ENCODE measurements around the gene ACE2.
A peak's percentile ranks its signal among the peaks of the same experiment; 100 is the strongest.

ACE2 gene

GRCh38 chrX:15598026-15598425 lies 2.7 kb downstream of the ACE2 start:
- ChIA-PET CTCF (interaction anchor here (0.6 kb wide), 1 partner anchor 33 kb away, joined by 3 read pairs; no protein-coding TSS in a partner anchor), POLR2A (no interaction called here)
- DNase-seq (ENCODE audit: extremely low spot score) = no peak
- TF ChIP-seq CTBP1 (IDR thresholded peaks at IDR 0.05; ENCODE audit: borderline replicate concordance) (no peak), ARNT (IDR thresholded peaks at IDR 0.05) (no peak), FOXA1 (IDR thresholded peaks at IDR 0.05) (no peak), LEF1 (IDR thresholded peaks at IDR 0.05; ENCODE audit: borderline replicate concordance) (no peak), PKNOX1 (IDR thresholded peaks at IDR 0.05) (no peak), NFRKB (IDR thresholded peaks at IDR 0.05) (no peak), BHLHE40 (IDR thresholded peaks at IDR 0.05; ENCODE audit: borderline replicate concordance) (no peak), SUZ12 (IDR thresholded peaks at IDR 0.05) (no peak), SP1 (IDR thresholded peaks at IDR 0.05) (no peak), ELF4 (IDR thresholded peaks at IDR 0.05) (no peak), TARDBP (IDR thresholded peaks at IDR 0.05) (no peak), L3MBTL2 (conservative IDR thresholded peaks at IDR 0.05) (no peak), FOXK2 (IDR thresholded peaks at IDR 0.05) (no peak), ZNF384 (IDR thresholded peaks at IDR 0.05) (no peak), FOXM1 (IDR thresholded peaks at IDR 0.05; ENCODE audit: borderline replicate concordance) (no peak)

- POLR2A ChIA-PET = no interaction called here
Observed at GRCh38 chrX:15594371-15594770, 6.4 kb downstream of the ACE2 start.

GRCh38 chrX:15579778-15580747 lies 20.7 kb downstream of the ACE2 start:
- CTCF ChIA-PET = no interaction called here
- POLR2A ChIA-PET = no interaction called here
- TF ChIP-seq SP1 (IDR thresholded peaks at IDR 0.05) (no peak), FOXA1 (IDR thresholded peaks at IDR 0.05) (no peak), NFRKB (IDR thresholded peaks at IDR 0.05) (no peak), ARNT (IDR thresholded peaks at IDR 0.05) (no peak), PKNOX1 (IDR thresholded peaks at IDR 0.05) (no peak), FOXK2 (IDR thresholded peaks at IDR 0.05) (no peak), ZNF384 (IDR thresholded peaks at IDR 0.05) (no peak), ELF4 (IDR thresholded peaks at IDR 0.05) (no peak), CTBP1 (IDR thresholded peaks at IDR 0.05; ENCODE audit: borderline replicate concordance) (no peak), SUZ12 (IDR thresholded peaks at IDR 0.05) (no peak), HDGF (IDR thresholded peaks at IDR 0.05; ENCODE audit: borderline replicate concordance) (no peak), FOXM1 (IDR thresholded peaks at IDR 0.05; ENCODE audit: borderline replicate concordance) (no peak), L3MBTL2 (conservative IDR thresholded peaks at IDR 0.05) (no peak), BHLHE40 (IDR thresholded peaks at IDR 0.05; ENCODE audit: borderline replicate concordance) (no peak), LEF1 (IDR thresholded peaks at IDR 0.05; ENCODE audit: borderline replicate concordance) (no peak), TARDBP (IDR thresholded peaks at IDR 0.05) (no peak)
- DNase-seq (ENCODE audit: extremely low spot score) = no peak

More at GRCh38 chrX:15594371-15594770, 6.4 kb downstream of the ACE2 start:
- TF ChIP-seq SUZ12 (IDR thresholded peaks at IDR 0.05) = no peak
- no peak for TF ChIP-seq CTBP1 (IDR thresholded peaks at IDR 0.05; ENCODE audit: borderline replicate concordance)
- TF ChIP-seq ZNF384 (IDR thresholded peaks at IDR 0.05) = no peak
- TF ChIP-seq LEF1 (IDR thresholded peaks at IDR 0.05; ENCODE audit: borderline replicate concordance) = no peak
- no peak for TF ChIP-seq ELF4 (IDR thresholded peaks at IDR 0.05)
- TF ChIP-seq FOXA1 (IDR thresholded peaks at IDR 0.05) = no peak
- no peak for TF ChIP-seq FOXK2 (IDR thresholded peaks at IDR 0.05)
- TF ChIP-seq L3MBTL2 (conservative IDR thresholded peaks at IDR 0.05) = no peak
- TF ChIP-seq TARDBP (IDR thresholded peaks at IDR 0.05) = no peak
- TF ChIP-seq PKNOX1 (IDR thresholded peaks at IDR 0.05) = no peak
- no peak for TF ChIP-seq FOXM1 (IDR thresholded peaks at IDR 0.05; ENCODE audit: borderline replicate concordance)
- no peak for TF ChIP-seq HDGF (IDR thresholded peaks at IDR 0.05; ENCODE audit: borderline replicate concordance)
- DNase-seq (ENCODE audit: extremely low spot score) = peak; percentile 22
- CTCF ChIA-PET = no interaction called here

- ChIA-PET CTCF (no interaction called here), POLR2A (no interaction called here)
Observed at GRCh38 chrX:15576019-15576418, 24.7 kb downstream of the ACE2 start.

GRCh38 chrX:15574017-15574416 lies 26.7 kb downstream of the ACE2 start:
- DNase-seq (ENCODE audit: extremely low spot score) = no peak
- POLR2A ChIA-PET = no interaction called here
- CTCF ChIA-PET = no interaction called here
- no peak for TF ChIP-seq ZNF384 (IDR thresholded peaks at IDR 0.05)

More at GRCh38 chrX:15576019-15576418, 24.7 kb downstream of the ACE2 start:
- DNase-seq (ENCODE audit: extremely low spot score) = peak; percentile 11
- TF ChIP-seq NFRKB (IDR thresholded peaks at IDR 0.05) (no peak), PKNOX1 (IDR thresholded peaks at IDR 0.05) (peak; percentile 58; the same call in 1 of the 2 replicates), LEF1 (IDR thresholded peaks at IDR 0.05; ENCODE audit: borderline replicate concordance) (no peak)

- no peak for TF ChIP-seq NFRKB (IDR thresholded peaks at IDR 0.05)
- no peak for TF ChIP-seq BHLHE40 (IDR thresholded peaks at IDR 0.05; ENCODE audit: borderline replicate concordance)
- no peak for TF ChIP-seq ZNF384 (IDR thresholded peaks at IDR 0.05)
- TF ChIP-seq PKNOX1 (IDR thresholded peaks at IDR 0.05) = no peak
- TF ChIP-seq SP1 (IDR thresholded peaks at IDR 0.05) = no peak
- no peak for TF ChIP-seq HDGF (IDR thresholded peaks at IDR 0.05; ENCODE audit: borderline replicate concordance)
- TF ChIP-seq ARNT (IDR thresholded peaks at IDR 0.05) = no peak
- TF ChIP-seq FOXK2 (IDR thresholded peaks at IDR 0.05) = no peak
- no peak for TF ChIP-seq FOXA1 (IDR thresholded peaks at IDR 0.05)
- TF ChIP-seq ELF4 (IDR thresholded peaks at IDR 0.05) = no peak
- no peak for TF ChIP-seq LEF1 (IDR thresholded peaks at IDR 0.05; ENCODE audit: borderline replicate concordance)
- TF ChIP-seq L3MBTL2 (conservative IDR thresholded peaks at IDR 0.05) = no peak
- no peak for TF ChIP-seq FOXM1 (IDR thresholded peaks at IDR 0.05; ENCODE audit: borderline replicate concordance)
- no peak for TF ChIP-seq SUZ12 (IDR thresholded peaks at IDR 0.05)
- TF ChIP-seq TARDBP (IDR thresholded peaks at IDR 0.05) = no peak
- TF ChIP-seq CTBP1 (IDR thresholded peaks at IDR 0.05; ENCODE audit: borderline replicate concordance) = no peak
- ChIA-PET CTCF (no interaction called here), POLR2A (no interaction called here)
- no peak for DNase-seq (ENCODE audit: extremely low spot score)
Observed at GRCh38 chrX:15570145-15570544, 30.6 kb downstream of the ACE2 start.

Data from HEK293T (cell line).